ENCODE results near the gene ADPRH. TPM values are rescaled to one million over a fixed set of nuclear protein-coding genes. Genes with fewer than 3 reads are reported as not detected.

The ADPRH gene
- total RNA-seq, 4 donors from 2014 or later, result 1.3 to 3.9 (median 2.3) TPM

DNA sequence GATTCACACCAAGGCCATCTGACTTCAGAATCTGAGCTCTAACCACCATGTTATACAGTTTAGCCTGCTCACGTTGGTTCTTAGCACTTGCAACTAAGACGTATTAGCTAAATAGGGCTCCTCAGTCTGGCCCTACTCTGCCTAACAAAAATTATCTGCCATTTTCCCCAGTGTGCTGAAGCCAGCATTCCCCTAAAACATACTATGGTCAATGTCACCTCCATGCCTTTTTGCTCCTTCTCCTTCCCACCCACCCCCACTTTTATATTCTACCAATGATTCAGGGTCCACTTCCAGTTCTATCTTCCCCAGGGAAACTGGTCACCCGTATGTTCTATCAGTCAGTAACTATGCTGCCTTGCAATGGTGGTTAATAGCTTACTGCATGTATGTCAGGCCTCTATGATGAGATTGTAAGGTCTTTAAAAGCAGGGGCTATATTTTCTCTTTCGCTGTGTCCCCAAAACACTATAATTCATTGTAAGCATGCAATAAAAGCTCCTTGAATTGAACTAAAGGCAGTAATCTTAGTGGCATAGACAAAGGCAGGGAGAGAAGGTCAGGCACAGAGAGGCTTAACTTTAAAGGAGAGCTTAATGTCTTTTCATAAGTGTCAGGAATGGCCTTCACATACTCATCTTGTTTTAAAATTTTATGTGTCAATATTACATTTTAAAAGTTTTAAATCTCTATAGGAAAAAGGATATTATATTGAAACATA lies 57.8 kb downstream of the ADPRH start:
- Histone ChIP-seq H3K9me3 (no peaks in the 10 kb centered on the region), H3K4me3 (no peak overlapping the region), H3K27me3 (no peaks in the 10 kb centered on the region), H3K36me3 (peaks cover 4% of the 10 kb centered on the region), H3K27ac (peak overlapping the region; percentile 83), H3K4me1 (peaks cover 23% of the 10 kb centered on the region)
- 92% methylated on average over 4 of the region's 4 CpGs for WGBS
- TF ChIP-seq EP300 (IDR thresholded peaks at IDR 0.05), result no peak
- no peak for TF ChIP-seq POLR2AphosphoS5 (IDR thresholded peaks at IDR 0.05)
- TF ChIP-seq, protein P1, sequence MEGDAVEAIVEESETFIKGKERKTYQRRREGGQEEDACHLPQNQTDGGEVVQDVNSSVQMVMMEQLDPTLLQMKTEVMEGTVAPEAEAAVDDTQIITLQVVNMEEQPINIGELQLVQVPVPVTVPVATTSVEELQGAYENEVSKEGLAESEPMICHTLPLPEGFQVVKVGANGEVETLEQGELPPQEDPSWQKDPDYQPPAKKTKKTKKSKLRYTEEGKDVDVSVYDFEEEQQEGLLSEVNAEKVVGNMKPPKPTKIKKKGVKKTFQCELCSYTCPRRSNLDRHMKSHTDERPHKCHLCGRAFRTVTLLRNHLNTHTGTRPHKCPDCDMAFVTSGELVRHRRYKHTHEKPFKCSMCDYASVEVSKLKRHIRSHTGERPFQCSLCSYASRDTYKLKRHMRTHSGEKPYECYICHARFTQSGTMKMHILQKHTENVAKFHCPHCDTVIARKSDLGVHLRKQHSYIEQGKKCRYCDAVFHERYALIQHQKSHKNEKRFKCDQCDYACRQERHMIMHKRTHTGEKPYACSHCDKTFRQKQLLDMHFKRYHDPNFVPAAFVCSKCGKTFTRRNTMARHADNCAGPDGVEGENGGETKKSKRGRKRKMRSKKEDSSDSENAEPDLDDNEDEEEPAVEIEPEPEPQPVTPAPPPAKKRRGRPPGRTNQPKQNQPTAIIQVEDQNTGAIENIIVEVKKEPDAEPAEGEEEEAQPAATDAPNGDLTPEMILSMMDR (IDR thresholded peaks at IDR 0.05), result no peak
- TF ChIP-seq POLR2A (IDR thresholded peaks at IDR 0.05), result no peak
- no peak for DNase-seq (ENCODE audit: low spot score in 2 of 2)

DNA sequence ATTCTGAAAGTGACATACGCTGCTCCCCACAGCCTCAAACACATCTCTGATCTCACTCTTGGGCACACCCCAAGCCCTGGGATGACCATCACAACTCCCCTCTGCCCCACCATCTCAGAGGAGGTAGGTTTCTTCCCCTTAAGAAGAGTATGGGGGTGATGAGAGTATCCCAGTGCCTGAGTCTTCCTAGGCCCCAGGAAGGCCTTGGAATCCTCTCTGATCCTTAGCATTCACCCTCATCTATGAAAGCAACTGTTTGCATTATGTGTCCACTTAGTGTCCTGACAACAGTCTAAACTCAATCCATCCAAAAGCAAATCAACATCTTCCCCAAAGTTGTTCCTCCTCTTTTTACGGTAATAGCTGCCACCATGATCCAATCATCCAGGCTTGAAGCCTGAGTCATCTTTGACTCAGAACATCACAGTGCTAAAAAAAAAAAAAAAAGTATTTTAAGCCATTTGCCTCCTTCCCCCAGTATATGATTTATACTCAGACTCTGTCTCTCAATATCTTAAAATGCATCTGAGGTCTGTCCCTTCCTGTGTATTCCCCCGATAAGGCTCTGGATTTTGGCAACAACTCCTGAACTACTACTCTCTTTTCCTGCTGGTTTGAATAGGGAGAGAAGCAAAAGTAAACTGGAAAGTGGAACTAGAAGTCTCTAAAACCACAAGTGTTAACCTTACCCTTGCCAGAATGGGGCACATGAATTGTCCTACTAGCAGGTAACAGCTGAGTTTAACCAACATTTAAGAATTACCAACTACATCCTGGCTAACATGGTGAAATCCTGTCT lies 58.6 kb downstream of the ADPRH start:
- peak overlapping the region; percentile 83 for H3K27ac ChIP-seq
- TF ChIP-seq, protein P1 (IDR thresholded peaks at IDR 0.05), result no peak
- TF ChIP-seq POLR2AphosphoS5 (IDR thresholded peaks at IDR 0.05) (no peak), POLR2A (IDR thresholded peaks at IDR 0.05) (no peak), EP300 (IDR thresholded peaks at IDR 0.05) (no peak)
- peak overlapping the region; percentile 9 for H3K4me3 ChIP-seq
- WGBS, result 51% methylated on average over 3 of the region's 3 CpGs
- H3K4me1 ChIP-seq, result peaks cover 23% of the 10 kb centered on the region
- H3K36me3 ChIP-seq, result peaks cover 10% of the 10 kb centered on the region
- DNase-seq (ENCODE audit: low spot score in 2 of 2), result peak in 1 of 2 donors; percentile 34
- H3K27me3 ChIP-seq, result no peaks in the 10 kb centered on the region
- no peaks in the 10 kb centered on the region for H3K9me3 ChIP-seq

Other genes starting within 250 kb of the ADPRH start
- 10 to 100 TPM; 21.0 to 29.8 (median 27.5) TPM for gene TMEM39A, start 115.9 kb upstream of the ADPRH start, total RNA-seq
- gene POGLUT1, start 110.5 kb upstream of the ADPRH start, total RNA-seq, result 10 to 100 TPM; 17.7 to 25.6 (median 21.9) TPM
- gene TIMMDC1, start 80.9 kb upstream of the ADPRH start, total RNA-seq, result 10 to 100 TPM; 41.6 to 55.7 (median 46.2) TPM
- not detected for gene CD80, start 19.9 kb upstream of the ADPRH start, total RNA-seq
- gene PLA1A, start 18.4 kb downstream of the ADPRH start, total RNA-seq, result 1 to 10 TPM in 2 of 4 donors, under 1 TPM in 1, not detected in 1; 0.39 to 1.8 (median 1.4) TPM
- 1 to 10 TPM in 3 of 4 donors, under 1 TPM in 1; 0.68 to 4.5 (median 3.4) TPM for gene POPDC2, start 81.1 kb downstream of the ADPRH start, total RNA-seq
- 10 to 100 TPM; 22.1 to 29.8 (median 26.0) TPM for gene COX17, start 97.9 kb downstream of the ADPRH start, total RNA-seq
- gene CFAP91, start 123.5 kb downstream of the ADPRH start, total RNA-seq, result 1 to 10 TPM in 3 of 4 donors, under 1 TPM in 1; 0.34 to 9.5 (median 1.9) TPM
- gene NR1I2, start 202.6 kb downstream of the ADPRH start, total RNA-seq, result not detected

Data from suprapubic skin (tissue), 4 donors.